Thyroid gland (tissue), 4 donors: ENCODE results near the gene MYADML2.

Source experiments
- CTCF ChIP-seq, 6 experiments: fragments of 200-600 bp in 3 of 6; fragments of 450-650 bp in 3 of 6; sonication (generic) in 3 of 6; IDR thresholded peaks; one replicate each; pipeline ENCODE4 v1.5.1; 2016 to 2019; ENCODE audit warnings: antibody characterized with exemption in 6 of 6, mild to moderate bottlenecking in 2 of 6, inconsistent platforms in 1 of 6, moderate library complexity in 1 of 6
- POLR2A ChIP-seq, 2 donors: fragments of 450-650 bp; IDR thresholded peaks; one replicate each; pipeline ENCODE4 v1.6.1; 2017; ENCODE audit warnings: antibody characterized with exemption in 2 of 2, mild to moderate bottlenecking in 2 of 2, moderate library complexity in 1 of 2

DNA sequence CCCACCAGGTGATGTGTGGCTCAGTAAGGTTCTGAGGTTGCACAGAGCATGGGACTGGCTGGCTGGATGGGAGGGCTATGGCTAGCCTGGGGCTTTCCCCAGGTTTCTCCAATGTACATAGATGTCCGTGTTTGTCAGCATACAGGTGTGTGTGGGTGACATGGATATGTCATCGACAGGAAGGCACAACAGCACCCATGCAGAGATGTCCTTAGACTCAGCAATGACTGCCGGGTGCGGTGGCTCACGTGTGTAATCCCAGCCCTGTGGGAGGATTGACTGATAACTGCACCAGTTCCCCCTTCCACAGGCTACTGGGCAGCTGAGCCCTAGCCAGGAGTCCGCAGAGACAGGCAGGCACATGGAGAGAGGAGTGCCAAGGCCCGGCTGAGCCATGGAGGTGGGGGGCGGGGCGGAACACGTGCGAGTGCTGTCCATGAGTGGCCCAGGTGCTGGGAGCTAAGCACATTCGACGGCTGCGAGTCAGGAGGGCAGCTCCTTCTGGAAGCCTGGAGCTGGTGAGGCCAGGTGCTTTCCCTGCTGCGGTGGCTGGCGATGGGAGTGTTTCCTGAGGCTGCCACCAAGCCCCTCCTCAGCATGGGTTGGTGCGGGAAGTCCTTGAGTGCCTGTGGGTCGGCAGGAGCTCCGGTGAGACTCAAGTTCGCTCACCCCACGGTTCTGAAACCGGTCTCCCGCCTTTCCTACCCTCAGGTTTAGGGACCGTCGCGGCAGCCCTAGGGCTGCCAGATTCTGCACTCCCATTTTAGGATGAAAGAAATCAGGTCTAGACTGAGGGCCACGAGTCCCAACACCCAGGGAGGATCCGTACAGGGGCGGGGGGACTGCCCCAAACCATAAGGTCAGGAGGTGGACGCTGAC lies 29.5 kb upstream of the MYADML2 start:
- TF ChIP-seq CTCF (IDR thresholded peaks at IDR 0.05) = peak in 1 of 6 experiments; percentile 1
- no peak for TF ChIP-seq POLR2A (IDR thresholded peaks at IDR 0.05)
